Measurements from ENCODE around the gene AIM2. TPM values are rescaled to one million over a fixed set of nuclear protein-coding genes. Genes with fewer than 3 reads are reported as not detected.

The AIM2 gene
- total and polyA plus RNA-seq, 2 of the 13 experiments (the other 11 are each of a cell fraction or from before 2014, with no cell fraction given), result not detected

DNA sequence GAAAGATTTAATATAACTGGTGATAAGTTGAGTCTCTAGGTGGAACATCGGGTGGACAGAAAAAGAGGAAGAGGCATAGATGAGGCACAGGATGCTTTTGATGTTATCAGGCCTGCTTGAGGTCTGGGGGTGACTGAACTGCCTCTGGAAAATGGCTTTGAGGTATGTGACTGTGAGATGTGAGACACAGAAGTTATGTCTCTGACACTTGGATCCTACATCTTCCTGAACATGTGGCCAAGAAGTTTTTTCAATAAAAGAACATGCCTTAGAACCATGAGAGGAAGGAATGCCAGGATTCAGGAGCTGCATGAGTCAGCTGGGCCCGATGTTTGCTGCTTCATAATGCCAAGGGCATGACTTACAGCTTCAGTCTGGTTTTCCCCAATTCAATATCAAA, 11.5 kb upstream of the AIM2 start:
- 4% methylated on average over 2 of the region's 2 CpGs for WGBS (ENCODE audit: low lambda C conversion rate)
- CTCF ChIA-PET (ENCODE audit: low intra/inter-chr PET ratio, low total read pairs), result no interaction called here
- Histone ChIP-seq H4K20me1 (ENCODE audit: insufficient read depth, low read length) (no peaks in the 10 kb centered on the region), H3K9ac (ENCODE audit: insufficient read depth, low read depth, low read length) (no peak overlapping the region), H3K4me1 (ENCODE audit: insufficient read depth, low read length) (no peaks in the 10 kb centered on the region), H3K4me2 (ENCODE audit: low read depth, low read length) (no peak overlapping the region), H2AFZ (ENCODE audit: low read length) (no peak overlapping the region), H3K4me3 (replicated peaks in 1 of 3; ENCODE audit: insufficient read depth in 1 of 3, low read depth in 2 of 3, low read length in 3 of 3) (no peak overlapping the region), H3K27me3 (ENCODE audit: control insufficient read depth in 1 of 2, insufficient read depth in 2 of 2, low read length in 2 of 2) (no peaks in the 10 kb centered on the region; a peak in 1 of 5 replicates), H3K79me2 (ENCODE audit: insufficient read depth, low read length) (no peaks in the 10 kb centered on the region), H3K9me3 (ENCODE audit: low read length) (no peaks in the 10 kb centered on the region), H3K36me3 (replicated peaks in 1 of 2; ENCODE audit: control insufficient read depth in 1 of 2, insufficient read depth in 2 of 2, low read length in 2 of 2) (no peaks in the 10 kb centered on the region), H3K27ac (ENCODE audit: extremely low read length, insufficient read depth, low read length) (no peak overlapping the region)
- BruUV-seq (replicated peaks), result no TSS peak
- TF ChIP-seq SPEN (CRISPR knock-in tag; IDR thresholded peaks at IDR 0.05; ENCODE audit: low read depth), result no peak
- no peak for TF ChIP-seq HNF1A (IDR thresholded peaks at IDR 0.05; ENCODE audit: low read depth)
- no peak for TF ChIP-seq HNF1A (CRISPR knock-in tag; IDR thresholded peaks at IDR 0.05; ENCODE audit: borderline replicate concordance)
- no peak for TF ChIP-seq ZNF431 (CRISPR knock-in tag; IDR thresholded peaks at IDR 0.05; ENCODE audit: borderline replicate concordance, low read depth)
- TF ChIP-seq MED13 (CRISPR knock-in tag; IDR thresholded peaks at IDR 0.05), result no peak
- no peak for TF ChIP-seq ZNF235 (CRISPR knock-in tag; IDR thresholded peaks at IDR 0.05; ENCODE audit: borderline replicate concordance)
- no peak for TF ChIP-seq TCF7 (IDR thresholded peaks at IDR 0.05; ENCODE audit: low read depth)
- no peak for TF ChIP-seq MZF1 (CRISPR knock-in tag; IDR thresholded peaks at IDR 0.05; ENCODE audit: borderline replicate concordance)
- no peak for TF ChIP-seq ZNF546 (CRISPR knock-in tag; conservative IDR thresholded peaks at IDR 0.05)
- TF ChIP-seq, protein P1, sequence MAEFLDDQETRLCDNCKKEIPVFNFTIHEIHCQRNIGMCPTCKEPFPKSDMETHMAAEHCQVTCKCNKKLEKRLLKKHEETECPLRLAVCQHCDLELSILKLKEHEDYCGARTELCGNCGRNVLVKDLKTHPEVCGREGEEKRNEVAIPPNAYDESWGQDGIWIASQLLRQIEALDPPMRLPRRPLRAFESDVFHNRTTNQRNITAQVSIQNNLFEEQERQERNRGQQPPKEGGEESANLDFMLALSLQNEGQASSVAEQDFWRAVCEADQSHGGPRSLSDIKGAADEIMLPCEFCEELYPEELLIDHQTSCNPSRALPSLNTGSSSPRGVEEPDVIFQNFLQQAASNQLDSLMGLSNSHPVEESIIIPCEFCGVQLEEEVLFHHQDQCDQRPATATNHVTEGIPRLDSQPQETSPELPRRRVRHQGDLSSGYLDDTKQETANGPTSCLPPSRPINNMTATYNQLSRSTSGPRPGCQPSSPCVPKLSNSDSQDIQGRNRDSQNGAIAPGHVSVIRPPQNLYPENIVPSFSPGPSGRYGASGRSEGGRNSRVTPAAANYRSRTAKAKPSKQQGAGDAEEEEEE (CRISPR knock-in tag; IDR thresholded peaks at IDR 0.05; ENCODE audit: borderline replicate concordance), result no peak
- no peak for TF ChIP-seq CEBPB (IDR thresholded peaks at IDR 0.05; ENCODE audit: borderline replicate concordance, low read depth, low read length)
- no peak for TF ChIP-seq RFXAP (CRISPR knock-in tag; IDR thresholded peaks at IDR 0.05; ENCODE audit: borderline replicate concordance)
- intact Hi-C loops (cut with micrococcal nuclease; ENCODE audit: unreplicated experiment), result no loop called here
- ATAC-seq (no peak), FAIRE-seq (no peak), DNase-seq (ENCODE audit: low spot score) (no peak)
- in situ Hi-C loops (cut with HindIII; ENCODE audit: extremely low pct_ligation_motif_present, low pct_unique_long_range_greater_than_20kb), result no loop called here
- POLR2A ChIA-PET, result no interaction called here
